GM21786 (cell line): ENCODE results near the gene HKDC1.
"Not testable (repeated sequence)": the region's sequence is repeated elsewhere in the genome, so short reads cannot be mapped to it uniquely, and the experiment has no call there.

ENCODE experiments used
- ATAC-seq: cut with Tn5 transposase; IDR thresholded peaks from one replicate; pipeline ENCODE4 v1.9.1; 2021; ENCODE audit not compliant: unreplicated experiment

Gene HKDC1

GRCh38 chr10:69275444-69275843, 55.3 kb downstream of the HKDC1 start:
- ATAC-seq = no peak

GRCh38 chr10:69276503-69276902, 56.4 kb downstream of the HKDC1 start:
- ATAC-seq = no peak

- no peak for ATAC-seq
These were observed 58.4 kb downstream of the HKDC1 start, which contains the start of gene HK1 for GRCh38 chr10:69278446-69278963. HK1 (plus strand) TSS chr10:69278496.

GRCh38 chr10:69279110-69279509, 59.0 kb downstream of the HKDC1 start:
- no peak for ATAC-seq

- ATAC-seq = no peak
These were observed 61.6 kb downstream of the HKDC1 start for GRCh38 chr10:69281507-69282413.

- not testable (repeated sequence) for ATAC-seq
These were observed 64.3 kb downstream of the HKDC1 start for GRCh38 chr10:69284402-69284801.

GRCh38 chr10:69285699-69286098, 65.6 kb downstream of the HKDC1 start:
- ATAC-seq = no peak

- no peak for ATAC-seq
These were observed 67.0 kb downstream of the HKDC1 start for GRCh38 chr10:69287181-69287580.

GRCh38 chr10:69290993-69291392, 70.9 kb downstream of the HKDC1 start:
- ATAC-seq = no peak

GRCh38 chr10:69292459-69292858, 72.3 kb downstream of the HKDC1 start:
- no peak for ATAC-seq

GRCh38 chr10:69295027-69295636, 75.0 kb downstream of the HKDC1 start:
- no peak for ATAC-seq

- ATAC-seq = no peak
These were observed 83.5 kb downstream of the HKDC1 start for GRCh38 chr10:69303632-69304051.

GRCh38 chr10:69306421-69306820, 86.3 kb downstream of the HKDC1 start:
- no peak for ATAC-seq

GRCh38 chr10:69307434-69307833, 87.3 kb downstream of the HKDC1 start:
- no peak for ATAC-seq

- ATAC-seq = not testable (repeated sequence)
These were observed 88.2 kb downstream of the HKDC1 start for GRCh38 chr10:69308304-69308703.

- no peak for ATAC-seq
These were observed 91.2 kb downstream of the HKDC1 start for GRCh38 chr10:69311309-69311708.

GRCh38 chr10:69312528-69312927, 92.4 kb downstream of the HKDC1 start:
- no peak for ATAC-seq

GRCh38 chr10:69315100-69315542, 95.0 kb downstream of the HKDC1 start:
- no peak for ATAC-seq

GRCh38 chr10:69315610-69316312, 95.6 kb downstream of the HKDC1 start:
- ATAC-seq = no peak

GRCh38 chr10:69316313-69317059, 96.4 kb downstream of the HKDC1 start:
- ATAC-seq = no peak
